ENCODE data around the gene PDCD1. TPM values are rescaled to one million over a fixed set of nuclear protein-coding genes. Genes with fewer than 3 reads are reported as not detected.

The PDCD1 gene
- total and polyA plus RNA-seq, 2 of the 8 experiments (the other 6 are each of a cell fraction or from before 2014, with no cell fraction given): 0.48 to 1.1 TPM

DNA sequence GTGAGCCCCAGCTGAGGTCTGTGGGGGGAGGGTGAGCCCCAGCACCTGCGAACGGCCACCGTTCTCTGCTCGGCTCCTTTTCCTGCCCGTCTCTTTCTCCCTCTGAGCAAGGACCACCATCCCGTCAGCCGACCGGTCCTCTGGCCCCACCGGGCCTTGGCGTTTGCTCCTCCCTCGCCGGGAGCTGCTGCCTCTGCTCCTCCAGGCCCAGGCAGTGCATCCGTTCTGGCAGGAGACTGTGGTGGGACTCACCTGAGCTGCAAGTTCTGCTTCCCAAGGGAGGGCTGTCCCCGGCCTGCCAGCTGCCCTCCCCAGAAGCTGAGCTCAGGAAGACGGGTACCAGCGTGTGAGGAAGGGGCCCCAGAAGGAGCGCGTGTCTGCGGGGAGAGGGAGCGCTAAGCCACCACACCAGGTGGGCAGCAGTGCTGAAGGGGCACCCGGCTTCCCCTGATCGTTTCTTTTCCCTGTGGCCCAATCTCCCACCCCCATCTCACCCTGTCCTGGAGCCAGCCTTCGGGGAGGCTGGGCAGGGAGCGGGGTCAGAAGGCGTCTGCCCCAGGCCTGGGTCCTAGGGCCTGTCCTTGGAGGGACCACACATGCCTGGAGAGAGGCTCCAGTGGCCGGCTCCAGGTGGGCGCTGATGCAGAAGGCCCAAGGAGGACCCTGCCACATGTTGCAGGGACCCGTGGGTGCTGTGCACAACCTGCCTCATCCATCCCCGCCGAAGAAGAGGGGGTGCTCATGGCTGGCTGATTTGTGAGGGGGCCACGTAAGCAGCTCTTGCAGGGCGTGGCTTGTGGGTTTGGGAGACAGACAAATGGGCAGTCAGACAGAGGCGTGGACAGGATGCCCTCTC, 8.3 kb upstream of the PDCD1 start (continued):
- TF ChIP-seq TBP (IDR thresholded peaks at IDR 0.05; ENCODE audit: low read depth, low read length): no peak
- TF ChIP-seq SUZ12 (IDR thresholded peaks at IDR 0.05; ENCODE audit: low read length): no peak
- no peak for TF ChIP-seq JUN (IDR thresholded peaks at IDR 0.05; ENCODE audit: low read depth, low read length)
- TF ChIP-seq, protein P1, sequence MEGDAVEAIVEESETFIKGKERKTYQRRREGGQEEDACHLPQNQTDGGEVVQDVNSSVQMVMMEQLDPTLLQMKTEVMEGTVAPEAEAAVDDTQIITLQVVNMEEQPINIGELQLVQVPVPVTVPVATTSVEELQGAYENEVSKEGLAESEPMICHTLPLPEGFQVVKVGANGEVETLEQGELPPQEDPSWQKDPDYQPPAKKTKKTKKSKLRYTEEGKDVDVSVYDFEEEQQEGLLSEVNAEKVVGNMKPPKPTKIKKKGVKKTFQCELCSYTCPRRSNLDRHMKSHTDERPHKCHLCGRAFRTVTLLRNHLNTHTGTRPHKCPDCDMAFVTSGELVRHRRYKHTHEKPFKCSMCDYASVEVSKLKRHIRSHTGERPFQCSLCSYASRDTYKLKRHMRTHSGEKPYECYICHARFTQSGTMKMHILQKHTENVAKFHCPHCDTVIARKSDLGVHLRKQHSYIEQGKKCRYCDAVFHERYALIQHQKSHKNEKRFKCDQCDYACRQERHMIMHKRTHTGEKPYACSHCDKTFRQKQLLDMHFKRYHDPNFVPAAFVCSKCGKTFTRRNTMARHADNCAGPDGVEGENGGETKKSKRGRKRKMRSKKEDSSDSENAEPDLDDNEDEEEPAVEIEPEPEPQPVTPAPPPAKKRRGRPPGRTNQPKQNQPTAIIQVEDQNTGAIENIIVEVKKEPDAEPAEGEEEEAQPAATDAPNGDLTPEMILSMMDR (IDR thresholded peaks at IDR 0.05; ENCODE audit: control extremely low read depth in 1 of 3, insufficient read depth in 1 of 3, low read depth in 1 of 3, low read length in 3 of 3): no peak

Data from H1 (cell line).